Gastrocnemius medialis (tissue), 4 donors: ENCODE results near the gene RHEX.

Experiments used
- POLR2A ChIP-seq, 2 donors: fragments of 450-650 bp; IDR thresholded peaks; one replicate each; pipeline ENCODE4 v1.6.1; 2017; ENCODE audit warnings: antibody characterized with exemption in 2 of 2, mild to moderate bottlenecking in 2 of 2, moderate library complexity in 2 of 2
- TF ChIP-seq, protein P1 (sequence below), 5 experiments: fragments of 450-650 bp in 3 of 5; fragments of 200-600 bp in 2 of 5; sonication (generic) in 2 of 5; IDR thresholded peaks in 4 of 5; conservative IDR thresholded peaks in 1 of 5; 1 replicate in 4 of 5; 2 replicates in 1 of 5; pipeline ENCODE4 v1.5.1; 2016 to 2019; ENCODE audit warnings: antibody characterized with exemption in 5 of 5, mild to moderate bottlenecking in 3 of 5, moderate library complexity in 3 of 5

DNA sequence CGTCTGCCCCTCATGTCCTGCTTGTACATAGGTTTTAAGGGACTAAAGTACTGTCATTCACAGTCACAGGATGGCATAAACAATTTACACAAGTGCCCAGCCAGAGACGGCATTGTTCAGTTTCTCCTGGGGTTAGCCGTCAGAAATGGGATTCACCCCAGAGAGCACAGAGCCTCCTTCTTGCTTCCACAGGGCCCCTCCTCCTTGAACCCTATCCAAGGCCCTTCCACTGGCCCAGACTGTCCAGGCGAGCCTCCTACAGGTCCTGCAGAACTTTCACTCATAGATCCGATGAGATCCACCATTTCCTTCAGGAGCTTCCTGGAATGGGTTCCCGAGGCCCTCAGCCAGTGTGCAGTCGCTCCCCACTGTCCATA, 54.2 kb downstream of the RHEX start:
- TF ChIP-seq, protein P1, sequence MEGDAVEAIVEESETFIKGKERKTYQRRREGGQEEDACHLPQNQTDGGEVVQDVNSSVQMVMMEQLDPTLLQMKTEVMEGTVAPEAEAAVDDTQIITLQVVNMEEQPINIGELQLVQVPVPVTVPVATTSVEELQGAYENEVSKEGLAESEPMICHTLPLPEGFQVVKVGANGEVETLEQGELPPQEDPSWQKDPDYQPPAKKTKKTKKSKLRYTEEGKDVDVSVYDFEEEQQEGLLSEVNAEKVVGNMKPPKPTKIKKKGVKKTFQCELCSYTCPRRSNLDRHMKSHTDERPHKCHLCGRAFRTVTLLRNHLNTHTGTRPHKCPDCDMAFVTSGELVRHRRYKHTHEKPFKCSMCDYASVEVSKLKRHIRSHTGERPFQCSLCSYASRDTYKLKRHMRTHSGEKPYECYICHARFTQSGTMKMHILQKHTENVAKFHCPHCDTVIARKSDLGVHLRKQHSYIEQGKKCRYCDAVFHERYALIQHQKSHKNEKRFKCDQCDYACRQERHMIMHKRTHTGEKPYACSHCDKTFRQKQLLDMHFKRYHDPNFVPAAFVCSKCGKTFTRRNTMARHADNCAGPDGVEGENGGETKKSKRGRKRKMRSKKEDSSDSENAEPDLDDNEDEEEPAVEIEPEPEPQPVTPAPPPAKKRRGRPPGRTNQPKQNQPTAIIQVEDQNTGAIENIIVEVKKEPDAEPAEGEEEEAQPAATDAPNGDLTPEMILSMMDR (IDR thresholded peaks at IDR 0.05 in 4 of 5, conservative IDR thresholded peaks at IDR 0.05 in 1 of 5): no peak
- TF ChIP-seq POLR2A (IDR thresholded peaks at IDR 0.05): no peak
